ENCODE measurements around the gene SNX3.
"Not testable (repeated sequence)": the region's sequence is repeated elsewhere in the genome, so short reads cannot be mapped to it uniquely, and the experiment has no call there.

SNX3 gene

DNA sequence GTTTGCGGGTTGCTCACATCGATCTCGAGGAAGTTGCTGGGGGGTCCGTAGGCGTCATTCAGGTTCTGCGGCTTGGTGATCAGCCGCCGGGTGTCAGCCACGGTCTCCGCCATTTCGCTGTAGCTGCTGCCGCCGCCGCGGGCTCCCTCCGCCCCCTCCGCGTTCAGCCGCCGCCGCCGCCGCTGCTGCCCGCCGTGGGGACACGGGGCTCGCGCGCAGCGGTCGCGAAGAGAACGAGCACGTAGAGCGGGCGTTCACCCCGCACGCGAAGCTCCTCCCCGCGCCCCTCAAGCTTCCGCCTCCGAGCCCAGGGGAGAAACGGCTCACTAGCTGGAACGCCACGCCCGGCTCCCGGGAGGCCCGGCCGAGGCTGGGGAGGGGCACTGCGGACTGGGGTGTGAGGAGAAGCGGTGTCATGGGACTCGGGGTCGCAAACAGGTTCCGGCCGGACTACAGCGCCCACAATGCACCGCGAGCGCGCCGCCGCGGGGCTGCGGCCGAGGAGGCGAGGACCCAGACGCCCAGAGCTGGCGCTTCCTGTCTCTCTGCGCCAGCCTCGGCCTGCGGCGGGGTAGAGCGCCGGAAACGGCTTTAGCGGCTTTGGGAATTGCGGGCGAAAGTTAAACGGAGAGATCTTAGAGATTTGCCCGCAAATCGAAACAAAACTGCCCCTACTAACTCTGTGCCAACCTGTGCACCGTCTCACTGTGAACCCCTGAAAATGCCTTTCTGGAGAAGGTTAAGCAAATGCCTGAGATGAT lies at the start of gene SNX3:
SNX3 (minus strand) TSS at position 232 of the 761 bp plus-strand sequence; CDS start at position 113, 119 bp downstream.
- DNase-seq (ENCODE audit: low read depth): peak; percentile 74

DNA sequence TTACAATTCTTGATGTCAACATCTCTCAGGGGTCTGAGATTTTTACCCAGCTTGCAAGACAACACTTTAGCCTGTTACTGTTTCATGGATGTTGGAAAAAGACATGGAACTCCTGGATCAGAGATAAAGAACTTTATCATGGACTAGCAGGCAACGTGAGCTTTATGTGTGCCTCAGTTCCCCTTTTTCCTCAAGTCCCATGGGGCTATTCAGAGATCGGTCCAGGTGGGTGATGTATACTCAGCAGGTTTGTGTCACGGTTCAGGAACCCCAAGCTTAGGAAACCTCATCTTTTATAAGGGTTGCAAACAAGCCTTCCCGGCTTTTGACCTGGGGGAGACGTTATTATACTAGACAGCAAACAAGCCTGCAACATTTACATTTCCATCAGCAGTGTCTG lies 49.0 kb upstream of the SNX3 start:
- DNase-seq (ENCODE audit: low read depth): no peak

DNA sequence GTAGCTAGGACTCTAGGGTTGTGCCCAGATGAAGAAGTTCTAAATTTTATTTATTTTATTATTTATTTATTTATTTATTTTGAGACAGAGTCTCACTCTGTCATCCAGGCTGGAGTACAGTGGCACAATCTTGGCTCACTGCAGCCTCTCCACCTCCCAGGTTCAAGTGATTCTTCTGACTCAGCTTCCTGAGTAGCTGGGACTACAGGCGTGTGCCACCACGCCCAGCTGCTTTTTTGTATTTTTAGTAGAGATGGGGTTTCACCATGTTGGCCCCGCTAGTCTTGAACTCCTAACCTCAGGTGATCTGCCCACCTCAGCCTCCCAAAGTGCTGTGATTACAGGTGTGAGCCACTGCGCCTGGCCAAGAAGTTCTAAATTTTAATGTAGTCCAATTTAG lies 47.8 kb upstream of the SNX3 start:
- DNase-seq (ENCODE audit: low read depth): not testable (repeated sequence)

DNA sequence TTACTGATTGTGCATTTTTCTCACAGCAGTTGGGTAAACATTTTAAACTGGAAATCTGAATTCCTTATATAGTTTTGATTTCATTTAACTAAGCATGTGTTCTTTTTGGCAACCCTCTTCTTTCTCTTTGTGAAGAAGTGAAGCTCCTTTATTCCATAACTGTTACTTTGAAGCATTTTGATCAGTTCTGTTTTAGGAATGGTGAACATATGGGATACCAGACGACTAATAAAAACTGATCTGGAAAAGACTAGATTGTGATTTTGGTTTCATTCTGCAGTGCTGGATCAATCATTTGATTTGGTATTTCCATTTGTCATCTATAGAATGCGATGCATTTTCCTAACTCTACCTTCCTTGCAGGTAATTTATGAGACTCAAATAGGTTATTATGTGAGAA lies 43.8 kb upstream of the SNX3 start:
- no peak for DNase-seq (ENCODE audit: low read depth)

DNA sequence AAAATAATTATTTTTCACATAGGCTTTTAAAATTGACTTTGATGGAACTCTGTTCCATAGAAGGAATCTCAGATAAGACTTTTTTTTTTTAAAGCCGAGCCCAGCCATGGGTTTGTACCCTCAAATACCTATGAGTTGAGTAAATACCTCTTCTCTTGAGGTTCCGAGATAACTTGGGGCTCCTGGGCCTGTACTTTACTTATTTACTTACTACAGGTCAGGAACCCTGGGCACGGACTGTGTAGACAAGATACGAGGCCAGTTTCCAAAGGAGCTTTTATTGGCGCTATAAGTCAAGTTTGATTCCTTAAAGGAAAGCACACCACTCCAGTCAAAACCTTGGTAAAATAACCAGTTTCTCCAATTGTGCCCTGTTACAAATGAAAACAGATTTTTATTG lies 41.5 kb upstream of the SNX3 start:
- no peak for DNase-seq (ENCODE audit: low read depth)

DNA sequence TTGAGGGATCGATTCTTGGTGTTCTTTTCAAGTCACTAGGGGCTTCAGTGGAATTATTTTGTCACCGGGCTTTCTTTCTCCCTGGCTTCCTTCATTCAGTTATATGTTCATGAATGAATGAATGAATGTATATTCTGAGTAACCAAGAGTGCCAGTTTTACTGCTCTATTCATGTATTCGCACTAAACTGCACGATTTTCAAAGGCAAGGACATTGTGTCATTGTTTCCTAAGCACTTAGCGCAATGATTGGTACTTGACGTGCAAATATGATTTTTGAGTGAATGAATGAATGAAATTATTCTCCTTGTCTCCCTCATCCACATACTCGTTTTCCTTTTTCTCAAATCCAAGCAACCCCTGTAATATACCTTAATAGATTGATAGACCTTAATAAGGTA lies 34.8 kb upstream of the SNX3 start:
- no peak for DNase-seq (ENCODE audit: low read depth)

DNA sequence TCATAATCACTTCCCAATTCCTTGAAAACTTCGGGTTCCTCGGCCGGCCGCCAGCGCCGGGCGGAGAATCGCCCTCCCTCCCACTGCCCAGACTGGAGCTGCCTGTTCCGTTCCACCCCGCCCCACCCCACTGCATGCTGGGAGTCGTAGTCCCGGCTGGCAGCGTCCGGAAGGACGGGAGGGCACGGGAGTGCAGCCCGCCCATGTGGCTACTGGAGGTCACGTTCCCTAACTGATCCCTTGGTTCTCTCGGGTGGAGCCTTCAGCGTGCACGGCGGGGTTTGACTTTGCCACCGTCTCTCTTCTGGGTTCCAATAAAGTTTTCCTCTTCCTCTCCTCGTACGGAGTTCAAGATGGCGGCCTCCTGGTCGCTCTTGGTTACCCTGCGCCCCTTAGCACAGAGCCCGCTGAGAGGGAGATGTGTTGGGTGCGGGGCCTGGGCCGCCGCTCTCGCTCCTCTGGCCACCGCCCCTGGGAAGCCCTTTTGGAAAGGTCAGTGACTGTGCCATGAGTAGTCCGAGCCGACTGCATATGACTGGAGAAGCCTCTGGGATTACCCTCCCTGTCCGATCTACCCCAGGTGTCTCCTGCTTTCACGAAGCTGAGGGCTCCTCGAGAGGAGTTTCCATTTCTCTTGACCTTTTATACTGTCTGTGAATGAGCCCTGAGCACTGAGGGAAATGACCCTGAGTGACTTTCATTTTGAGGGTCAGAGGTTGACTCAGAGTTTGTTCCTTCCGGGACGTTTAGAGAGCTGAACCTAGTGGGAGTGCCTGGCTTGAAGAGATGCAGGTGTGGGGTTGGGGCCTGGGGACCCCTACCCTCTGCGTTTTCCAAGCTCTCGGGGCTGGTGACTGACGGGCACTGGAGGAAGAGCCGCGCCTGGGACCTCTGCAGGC lies 34.1 kb upstream of the SNX3 start, which contains the start of gene AFG1L:
AFG1L (plus strand) TSS at position 328 of the 899 bp plus-strand sequence; CDS start at position 354, 26 bp downstream.
- DNase-seq (ENCODE audit: low read depth): peak; percentile 76

DNA sequence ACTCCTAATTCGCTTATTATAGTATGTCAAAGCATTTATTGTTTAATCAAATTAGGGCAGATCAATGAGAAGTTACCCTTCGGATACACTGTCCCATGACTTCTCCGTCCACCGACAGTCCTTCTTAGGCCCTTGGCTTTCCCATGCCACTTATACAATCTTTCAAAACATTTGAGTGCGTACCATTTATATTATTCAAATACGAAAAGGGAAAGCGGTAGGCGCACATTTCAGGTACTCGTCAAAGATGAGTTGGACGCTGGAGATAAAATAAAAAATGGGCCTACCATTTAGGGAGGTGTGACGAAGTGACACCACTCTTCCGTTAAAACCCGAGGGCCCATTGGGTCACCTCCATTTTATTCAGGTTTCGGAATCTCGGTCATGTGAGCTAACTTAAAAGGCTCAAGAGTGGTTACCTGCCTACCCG lies 33.5 kb upstream of the SNX3 start:
- DNase-seq (ENCODE audit: low read depth): no peak

DNA sequence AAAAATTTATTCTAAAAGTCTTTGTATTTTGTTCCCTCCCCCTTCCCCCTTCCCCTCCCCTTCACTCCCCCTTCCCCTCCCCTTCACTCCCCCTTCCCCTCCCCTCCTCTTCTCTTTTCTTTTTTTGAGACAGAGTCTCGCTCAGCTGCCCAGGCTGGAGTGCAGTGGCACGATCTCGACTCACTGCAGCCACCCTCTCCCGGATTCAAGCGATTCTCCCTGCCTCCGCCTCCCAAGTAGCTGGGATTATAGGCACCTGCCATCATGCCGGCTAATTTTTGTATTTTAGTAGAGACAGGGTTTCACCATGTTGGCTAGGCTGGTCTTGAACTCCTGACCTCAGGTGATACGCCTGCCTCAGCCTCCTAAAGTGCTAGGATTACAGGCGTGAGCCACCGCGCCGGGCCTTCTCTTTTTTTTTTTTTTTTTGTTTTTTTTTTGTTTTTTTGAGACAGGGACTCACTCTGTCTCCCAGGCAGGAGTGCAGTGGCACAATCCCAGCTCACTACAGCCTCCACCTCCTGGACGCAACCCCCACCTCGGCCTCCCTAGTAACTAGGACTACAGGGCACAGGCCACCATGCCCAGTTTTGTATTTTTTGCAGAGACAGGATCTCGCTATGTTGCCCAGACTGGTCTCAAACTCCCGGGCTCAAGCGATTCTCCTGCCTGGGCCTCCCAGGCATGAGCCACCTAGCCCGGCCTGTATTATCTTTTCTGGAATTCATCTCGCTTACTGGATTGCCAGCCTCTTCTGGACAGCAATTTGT lies 32.9 kb upstream of the SNX3 start:
- DNase-seq (ENCODE audit: low read depth): no peak

DNA sequence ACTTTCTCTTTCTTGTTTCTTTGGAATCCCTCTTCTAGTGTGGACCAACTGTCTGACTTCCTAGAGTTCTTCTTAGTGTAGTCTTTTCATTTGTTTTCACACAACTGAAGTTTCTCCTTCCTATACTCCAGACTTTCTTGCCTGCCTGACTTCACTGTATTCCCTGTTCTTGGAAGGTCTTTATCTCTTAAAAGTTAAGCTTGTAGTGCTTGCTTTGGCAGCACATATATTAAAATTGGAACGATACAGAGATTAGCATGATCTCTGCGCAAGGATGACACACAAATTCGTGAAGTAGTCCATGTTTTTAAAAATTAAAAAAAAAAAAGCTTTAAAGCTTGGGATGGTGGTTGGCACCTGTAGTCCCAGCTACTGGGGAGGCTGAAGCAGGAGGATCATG lies 31.7 kb upstream of the SNX3 start:
- not testable (repeated sequence) for DNase-seq (ENCODE audit: low read depth)

DNA sequence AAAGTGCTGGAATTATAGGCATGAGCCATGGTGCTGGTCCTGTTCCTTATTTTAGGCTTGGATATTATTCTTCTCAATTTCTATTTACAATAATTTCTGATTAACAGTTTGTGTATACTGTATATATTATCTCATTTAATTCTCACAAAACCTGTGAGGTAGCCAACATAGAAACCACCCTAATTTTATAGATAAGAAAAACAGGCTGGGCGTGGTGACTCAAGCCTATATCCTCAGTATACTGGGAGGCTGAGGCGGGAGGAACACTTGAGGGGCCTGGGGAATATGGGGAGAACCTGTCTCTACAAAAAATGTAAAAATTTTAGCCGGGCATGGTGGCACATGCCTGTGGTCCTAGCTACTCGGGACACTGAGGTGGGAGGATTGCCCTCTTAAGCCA lies 30.3 kb upstream of the SNX3 start:
- no peak for DNase-seq (ENCODE audit: low read depth)

DNA sequence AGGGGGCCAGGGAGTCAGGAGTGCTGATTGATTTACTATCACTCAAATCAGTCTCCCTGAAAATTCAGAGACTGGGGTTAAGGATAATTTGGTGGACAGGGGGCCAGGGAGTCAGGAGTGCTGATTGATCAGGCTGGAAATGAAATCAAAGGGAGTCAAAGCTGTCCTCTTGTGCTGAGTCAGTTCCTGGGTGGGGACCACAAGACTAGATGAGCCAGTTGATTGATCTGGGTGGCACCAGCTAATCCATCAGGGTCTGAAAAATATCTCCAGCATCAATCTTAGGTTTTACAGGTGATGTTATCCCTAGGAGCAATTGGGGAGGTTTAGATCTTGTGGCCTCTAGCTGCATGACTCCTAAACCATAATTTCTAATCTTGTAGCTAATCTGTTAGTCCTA lies 27.9 kb upstream of the SNX3 start:
- no peak for DNase-seq (ENCODE audit: low read depth)

DNA sequence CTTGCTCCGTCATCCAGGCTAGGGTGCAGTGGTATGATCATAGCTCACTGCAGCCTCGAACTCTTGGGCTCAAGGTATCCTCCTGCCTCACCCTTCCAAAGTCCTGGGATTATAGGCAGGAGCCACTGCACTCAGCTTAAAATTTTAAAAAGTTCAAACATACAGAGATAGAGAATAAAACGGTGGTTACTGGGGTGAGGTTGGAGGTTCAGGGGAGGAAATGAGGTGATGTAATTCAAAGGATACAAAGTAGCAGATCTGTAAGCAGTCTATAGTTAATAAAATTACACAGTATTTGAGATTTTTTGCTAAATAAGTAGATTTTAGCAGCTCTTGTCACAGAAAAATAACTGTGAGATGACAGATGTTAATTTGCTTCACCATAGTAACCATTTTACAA lies 26.5 kb upstream of the SNX3 start:
- DNase-seq (ENCODE audit: low read depth): no peak

DNA sequence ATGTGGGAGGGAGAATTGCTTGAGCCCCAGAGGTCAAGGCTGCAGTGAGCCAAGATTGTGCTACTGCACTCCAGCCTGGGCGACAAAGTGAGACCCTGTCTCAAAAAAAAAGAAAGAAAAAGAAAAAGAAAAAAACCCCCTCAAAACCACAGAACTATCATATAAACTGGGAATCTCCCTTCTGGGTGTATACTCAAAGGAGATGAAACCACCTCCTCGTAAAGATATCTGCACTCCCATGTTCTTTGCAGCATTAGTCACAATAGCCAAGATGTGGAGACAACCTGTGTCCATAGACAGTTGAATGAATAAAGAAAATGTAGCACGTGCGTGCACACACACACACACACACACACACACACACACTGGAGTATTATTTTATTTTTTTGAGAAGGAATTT lies 25.5 kb upstream of the SNX3 start:
- DNase-seq (ENCODE audit: low read depth): no peak

DNA sequence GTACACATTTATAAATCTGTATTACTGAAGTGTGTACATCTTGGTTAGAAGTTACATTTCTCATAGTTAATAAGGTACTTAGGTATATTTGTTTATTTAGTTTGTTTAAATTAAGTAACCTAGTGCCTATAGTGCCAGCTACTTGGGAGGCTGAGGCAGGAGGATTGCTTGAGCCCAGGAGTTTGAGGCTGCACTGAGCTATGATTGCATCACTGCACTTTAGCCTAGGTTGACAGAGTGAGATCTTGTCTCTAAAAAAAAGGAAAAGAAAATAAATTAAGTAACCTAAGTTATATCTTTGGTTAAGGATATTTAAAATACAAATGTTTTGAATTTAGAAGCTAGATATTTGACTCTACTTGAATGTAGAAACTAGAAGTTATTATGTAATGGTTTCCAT lies 24.5 kb upstream of the SNX3 start:
- DNase-seq (ENCODE audit: low read depth): no peak

DNA sequence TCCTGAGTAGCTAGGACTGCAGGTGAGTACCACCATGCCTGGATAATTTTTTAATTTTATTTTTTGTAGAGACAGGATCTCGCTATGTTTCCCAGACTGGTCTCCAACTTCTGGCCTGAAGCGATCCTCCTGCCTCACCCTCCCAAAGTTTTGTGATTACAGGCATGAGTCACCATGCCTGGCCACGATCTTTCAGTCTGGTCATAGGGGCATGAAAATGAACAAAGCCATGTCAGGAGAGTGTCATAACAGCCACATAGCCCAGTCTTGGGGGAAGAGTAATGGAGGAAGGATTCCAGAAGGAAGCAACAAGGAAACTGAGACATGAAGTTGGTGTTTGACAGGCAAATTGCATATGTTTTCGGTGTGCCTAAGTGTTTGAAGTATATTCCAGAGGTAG lies 17.0 kb upstream of the SNX3 start:
- DNase-seq (ENCODE audit: low read depth): no peak

DNA sequence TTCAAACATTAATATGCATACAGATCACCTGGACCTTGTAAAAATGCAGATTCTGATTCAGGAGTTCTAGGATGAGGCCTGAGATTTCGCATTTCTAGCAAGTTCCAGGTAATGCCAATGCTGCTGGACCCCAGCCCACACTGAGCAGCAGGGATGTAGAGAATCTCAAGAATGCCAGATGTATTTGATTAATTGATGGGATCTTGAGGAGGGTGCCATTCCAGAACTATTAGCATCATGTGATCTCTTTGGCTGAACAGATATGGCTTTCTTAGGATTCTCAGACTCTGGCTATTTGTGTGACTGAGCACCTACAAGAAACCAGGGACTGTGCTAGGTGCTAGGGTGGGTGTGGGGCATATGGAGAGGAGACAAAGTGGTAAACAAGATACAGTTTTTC lies 16.5 kb upstream of the SNX3 start:
- DNase-seq (ENCODE audit: low read depth): no peak

DNA sequence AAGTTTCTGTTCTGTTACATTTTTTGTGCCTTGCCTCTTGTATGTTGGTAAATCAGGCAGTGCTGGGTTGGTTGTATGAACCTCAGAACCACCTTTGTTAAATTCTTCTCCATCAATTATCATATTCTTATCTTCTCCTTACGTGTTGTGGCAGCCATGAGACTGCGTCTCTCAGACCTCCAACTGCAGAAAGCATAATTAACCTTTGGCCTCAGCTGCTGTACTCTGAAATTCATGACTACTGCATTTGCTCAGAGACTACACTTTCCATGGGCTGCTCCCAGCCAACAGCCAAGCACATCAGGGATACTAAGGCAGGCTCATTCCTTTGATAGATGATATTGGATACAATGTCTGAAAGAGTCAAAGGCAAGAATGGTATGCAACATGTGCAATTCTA lies 15.1 kb upstream of the SNX3 start:
- no peak for DNase-seq (ENCODE audit: low read depth)

DNA sequence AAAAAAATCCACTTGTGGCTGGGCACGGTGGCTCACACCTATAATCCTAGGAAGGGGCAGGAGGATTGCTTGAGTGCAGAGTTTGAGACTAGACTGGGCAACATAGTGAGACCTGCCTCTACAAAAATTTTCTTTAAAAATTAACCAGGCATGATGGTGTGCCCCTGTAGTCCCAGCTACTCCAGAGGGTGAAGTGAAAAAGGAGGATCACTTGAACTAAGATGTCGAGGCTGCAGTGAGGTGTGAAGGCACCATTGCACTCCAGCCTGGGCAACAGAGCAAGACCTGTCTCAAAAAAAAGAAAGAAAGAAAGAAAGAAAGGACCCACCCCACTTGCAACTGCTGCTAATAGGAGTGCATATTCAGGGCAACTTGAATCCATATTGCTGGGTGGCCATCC lies 13.7 kb upstream of the SNX3 start:
- no peak for DNase-seq (ENCODE audit: low read depth)

DNA sequence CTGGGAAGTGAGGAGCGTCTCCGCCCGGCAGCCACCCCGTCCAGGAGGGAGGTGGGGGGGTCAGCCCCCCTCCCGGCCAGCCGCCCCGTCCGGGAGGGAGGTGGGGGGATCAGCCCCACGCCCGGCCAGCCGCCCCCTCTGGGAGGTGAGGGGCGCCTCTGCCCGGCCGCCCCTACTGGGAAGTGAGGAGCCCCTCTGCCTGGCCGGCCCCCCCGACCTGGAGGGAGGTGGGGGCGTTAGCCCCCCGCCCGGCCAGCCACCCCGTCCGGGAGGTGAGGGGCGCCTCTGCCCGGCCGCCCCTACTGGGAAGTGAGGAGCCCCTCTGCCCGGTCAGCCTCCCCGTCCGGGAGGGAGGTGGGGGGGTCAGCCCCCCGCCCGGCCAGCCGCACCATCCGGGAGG lies 9.1 kb upstream of the SNX3 start:
- not testable (repeated sequence) for DNase-seq (ENCODE audit: low read depth)

DNA sequence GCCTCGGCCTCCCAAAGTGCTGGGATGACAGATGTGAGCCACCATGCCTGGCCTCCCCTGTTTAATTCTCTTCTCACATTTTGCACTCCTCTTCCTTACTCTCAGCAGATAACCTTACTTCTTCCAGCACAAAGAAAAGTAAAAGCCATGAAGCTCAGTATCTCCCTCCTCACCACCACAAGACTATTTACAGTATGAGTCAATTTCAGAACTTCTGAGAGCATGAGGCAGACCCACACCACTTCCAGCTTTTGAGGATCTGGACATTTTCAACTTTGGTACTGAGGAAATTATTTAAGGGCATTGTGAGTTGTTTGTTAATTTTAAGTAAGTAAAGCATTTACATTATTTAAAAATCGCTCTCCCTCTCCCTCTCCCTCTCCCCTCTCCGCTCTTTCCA lies 8.0 kb upstream of the SNX3 start:
- DNase-seq (ENCODE audit: low read depth): no peak

DNA sequence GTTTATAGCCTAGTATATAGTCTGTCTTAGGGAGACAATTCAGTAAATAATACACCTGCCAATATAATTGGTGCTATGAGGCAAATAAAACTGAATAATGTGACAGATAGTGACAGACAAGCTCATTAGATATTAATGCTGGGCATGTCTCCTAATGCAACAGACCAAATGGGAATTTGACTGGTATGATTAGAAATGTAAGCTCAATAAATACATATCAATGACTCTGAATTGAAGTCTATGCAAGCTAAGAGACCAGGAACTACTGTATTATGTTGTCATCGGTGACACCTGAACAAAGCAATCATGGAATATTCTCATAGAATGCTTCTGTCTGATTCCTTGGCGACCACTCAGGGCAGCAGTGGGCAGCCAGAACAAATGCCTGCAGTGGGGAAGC lies 2.5 kb upstream of the SNX3 start:
- DNase-seq (ENCODE audit: low read depth): no peak
